GM19452 (cell line): ENCODE data around the gene C19orf25.
"Not testable (repeated sequence)": the region's sequence is repeated elsewhere in the genome, so short reads cannot be mapped to it uniquely, and the experiment has no call there.

Source experiments
- ATAC-seq: cut with Tn5 transposase; IDR thresholded peaks from one replicate; pipeline ENCODE4 v1.9.1; 2021; ENCODE audit not compliant: unreplicated experiment

C19orf25 gene

GRCh38 chr19:1512671-1513498 is 33.9 kb upstream of the C19orf25 start, which contains the start of gene ADAMTSL5:
Gene ADAMTSL5 (minus strand): TSS chr19:1513019. CDS start chr19:1510943, 2,076 bp downstream.
- no peak for ATAC-seq

- ATAC-seq = no peak
Observed at GRCh38 chr19:1511318-1512317, 32.6 kb upstream of the C19orf25 start.

- ATAC-seq = no peak
Observed at GRCh38 chr19:1510807-1511206, 31.8 kb upstream of the C19orf25 start.

GRCh38 chr19:1510442-1510806 is 31.4 kb upstream of the C19orf25 start:
- no peak for ATAC-seq

GRCh38 chr19:1509602-1510441 is 30.8 kb upstream of the C19orf25 start:
- ATAC-seq = no peak

- no peak for ATAC-seq
Observed at GRCh38 chr19:1508507-1508856, 29.5 kb upstream of the C19orf25 start.

GRCh38 chr19:1507763-1508506 is 28.9 kb upstream of the C19orf25 start:
- ATAC-seq = no peak

GRCh38 chr19:1507192-1507660 is 28.2 kb upstream of the C19orf25 start:
- ATAC-seq = no peak

- ATAC-seq = no peak
Observed at GRCh38 chr19:1505991-1506881, 27.2 kb upstream of the C19orf25 start.

- no peak for ATAC-seq
Observed at GRCh38 chr19:1505012-1505411, 26.0 kb upstream of the C19orf25 start.

- no peak for ATAC-seq
Observed at GRCh38 chr19:1503925-1504773, 25.1 kb upstream of the C19orf25 start.

GRCh38 chr19:1503089-1503924 is 24.3 kb upstream of the C19orf25 start:
- no peak for ATAC-seq

- no peak for ATAC-seq
Observed at GRCh38 chr19:1502433-1503088, 23.5 kb upstream of the C19orf25 start.

- ATAC-seq = no peak
Observed at GRCh38 chr19:1501200-1501595, 22.2 kb upstream of the C19orf25 start.

- ATAC-seq = not testable (repeated sequence)
Observed at GRCh38 chr19:1499231-1499630, 20.2 kb upstream of the C19orf25 start.

GRCh38 chr19:1497578-1498235 is 18.7 kb upstream of the C19orf25 start:
- no peak for ATAC-seq
